Activated CD4-positive, alpha-beta T cell treated with anti-CD3 and anti-CD28 coated beads for 24 hours (primary cell): ENCODE results near the gene MAST4.

Experiments
- DNase-seq, 2 donors: peaks; one replicate each; pipeline ENCODE4 v3.0.0-alpha.2; 2020; ENCODE audit warnings: low read depth in 2 of 2

MAST4 gene

DNA sequence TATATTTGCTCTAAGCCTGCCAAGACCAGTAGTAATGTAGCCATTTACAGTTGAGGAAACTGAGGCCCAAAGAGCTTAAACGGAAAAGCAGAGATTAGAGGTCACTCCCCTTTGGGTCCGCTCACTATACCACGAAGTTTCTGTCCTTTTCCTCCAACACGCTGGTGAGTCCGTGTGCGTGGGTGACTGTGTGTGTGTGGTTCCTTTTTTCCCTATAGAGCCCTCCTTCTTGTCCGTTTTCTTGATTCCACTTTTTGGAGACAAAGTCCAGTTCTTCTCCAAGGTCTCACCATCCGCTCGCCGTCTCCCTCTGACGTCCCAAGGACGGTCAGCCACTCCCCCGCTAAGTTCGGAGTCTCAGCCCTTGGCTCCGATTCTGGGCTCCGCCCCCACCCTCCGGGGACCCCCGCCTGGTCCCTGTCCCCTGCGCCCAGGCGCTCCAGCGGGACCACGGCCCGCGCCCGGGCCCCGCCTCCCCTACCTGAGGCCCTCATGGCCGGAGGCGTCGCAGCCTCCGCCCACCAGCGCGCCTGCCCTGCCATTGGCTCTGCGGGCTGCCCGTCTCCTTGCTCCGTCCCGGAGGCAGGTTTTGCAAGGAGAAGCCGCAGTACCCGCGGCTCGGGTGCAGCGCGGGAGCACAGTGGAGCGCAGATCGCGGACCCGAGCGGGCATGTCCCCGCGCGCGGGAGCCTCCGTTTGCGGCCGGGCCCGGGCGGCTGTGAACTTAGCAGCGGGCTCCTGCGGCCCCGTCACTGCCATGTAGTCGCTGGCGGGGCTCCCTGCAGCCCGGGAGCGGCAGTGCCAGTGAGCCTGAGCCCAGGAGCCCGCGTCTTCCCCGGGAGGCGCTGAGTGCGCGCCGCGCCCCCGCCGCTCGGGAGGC lies at the start of gene MAST4:
Gene MAST4, plus strand, starts transcription at position 638 of the 880 bp plus-strand sequence. CDS start 263 bp downstream, outside the sequence.
- peak; percentile 35 to 68 for DNase-seq

DNA sequence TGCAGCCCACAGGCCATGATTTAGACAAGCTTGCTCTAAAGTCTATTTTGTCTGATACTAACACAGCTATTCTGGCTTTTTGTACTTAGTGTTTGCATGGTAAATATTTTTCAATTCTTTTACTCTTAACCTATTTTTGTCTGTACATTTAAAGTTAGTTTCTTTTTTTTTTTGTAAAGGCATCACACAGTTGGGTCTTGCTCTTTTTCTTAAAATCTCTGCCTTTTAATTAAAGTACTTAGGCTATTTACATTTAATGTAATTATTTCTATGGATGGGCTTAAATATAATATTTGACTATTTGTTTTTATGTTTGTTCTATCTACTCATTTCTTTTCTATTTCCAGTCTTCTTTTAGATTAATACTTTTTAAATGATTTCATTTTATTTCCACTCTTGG lies 49.7 kb upstream of the MAST4 start:
- no peak for DNase-seq

DNA sequence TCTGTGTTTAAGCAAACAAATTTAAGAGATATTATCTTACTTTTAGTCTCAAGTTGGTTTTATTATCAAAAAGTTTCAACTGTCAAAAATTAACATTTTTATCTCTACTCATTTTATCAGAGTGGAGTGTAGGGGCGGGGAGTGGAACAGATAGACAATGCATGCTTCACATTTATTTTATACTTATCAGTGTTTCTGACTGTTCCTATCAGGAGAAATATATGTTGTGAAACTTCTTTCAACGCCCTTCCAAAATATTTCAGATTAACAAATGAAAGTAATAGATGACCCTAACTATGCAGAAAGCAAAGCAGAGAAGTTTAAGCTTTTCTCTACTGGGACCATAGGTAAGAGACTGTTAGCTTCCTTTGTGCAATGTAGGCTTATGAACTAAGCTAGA lies 44.9 kb upstream of the MAST4 start:
- no peak for DNase-seq

DNA sequence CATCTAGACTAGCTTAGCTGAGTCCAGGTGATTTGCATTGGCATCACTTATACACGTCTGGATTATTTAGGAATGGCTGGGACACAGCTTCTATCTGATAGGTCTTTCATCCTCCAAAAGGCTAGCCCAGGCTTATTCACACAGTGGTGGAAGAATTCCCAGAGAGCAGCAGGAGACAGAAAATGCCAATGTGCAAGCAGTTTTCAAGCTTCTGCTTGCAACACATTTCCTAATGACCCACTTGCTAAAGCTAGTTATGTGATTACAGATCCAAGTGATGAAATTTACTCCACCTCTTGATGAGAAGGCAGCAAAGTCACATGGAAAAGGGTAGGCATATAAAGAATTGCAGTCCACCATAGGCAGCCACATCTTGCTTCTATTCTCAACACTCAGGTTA lies 44.2 kb upstream of the MAST4 start:
- DNase-seq = no peak

DNA sequence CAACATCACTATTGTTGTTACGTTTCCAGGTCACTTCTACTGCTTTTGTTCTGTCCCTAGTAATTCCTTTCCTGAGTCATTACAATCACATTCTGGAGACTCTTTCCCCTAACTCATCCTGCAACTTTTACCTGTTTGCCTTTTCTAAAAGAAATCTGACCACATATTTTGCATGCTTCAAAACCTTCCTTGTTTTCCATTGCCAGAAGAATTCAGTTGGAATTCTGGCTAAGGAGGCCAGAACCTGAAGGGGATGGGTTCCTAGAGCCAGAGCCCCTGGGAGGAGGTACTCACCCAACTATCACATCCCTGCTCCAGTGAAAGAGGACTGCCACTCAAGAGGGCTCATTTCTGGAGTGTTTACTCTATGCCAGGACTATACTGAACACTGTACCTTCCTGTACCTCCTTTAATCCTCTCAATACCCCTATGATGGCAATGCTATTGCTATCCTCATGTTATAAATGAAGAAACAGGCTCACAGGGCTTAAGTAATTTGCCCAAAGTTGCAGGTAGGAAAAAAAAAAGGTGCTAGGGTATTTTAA lies 42.8 kb upstream of the MAST4 start:
- no peak for DNase-seq

DNA sequence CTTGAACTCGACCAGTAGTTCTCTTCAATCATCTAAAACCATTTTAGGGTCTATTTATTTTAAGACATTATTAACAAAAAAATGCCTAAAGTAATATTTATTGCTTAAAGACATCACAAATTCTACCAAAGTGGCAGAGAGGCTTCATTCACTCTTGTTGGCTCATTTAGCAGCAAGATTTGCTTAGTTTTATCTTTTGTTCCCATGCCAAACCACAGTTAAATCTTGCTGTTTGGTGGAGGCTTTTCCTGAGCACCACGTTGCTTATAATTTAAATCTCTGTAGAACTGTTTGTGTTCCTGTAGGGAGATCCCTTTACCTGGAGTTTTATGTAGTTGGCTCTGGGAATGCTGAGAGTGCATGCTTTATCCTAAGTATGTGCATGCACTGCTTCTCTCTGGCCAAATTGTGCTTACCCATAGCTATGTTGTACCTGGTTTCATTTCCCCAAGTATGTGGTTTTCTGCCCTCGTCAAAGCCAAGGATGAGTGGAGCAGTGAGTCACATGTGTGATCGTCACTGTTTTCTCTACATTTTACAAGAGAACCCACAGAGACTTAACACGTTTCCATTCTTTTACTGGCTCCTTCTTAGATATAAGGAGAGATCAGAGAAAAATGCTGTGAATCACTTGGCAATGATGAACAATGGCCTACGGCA lies 42.1 kb upstream of the MAST4 start:
- peak; percentile 5 to 19 for DNase-seq

DNA sequence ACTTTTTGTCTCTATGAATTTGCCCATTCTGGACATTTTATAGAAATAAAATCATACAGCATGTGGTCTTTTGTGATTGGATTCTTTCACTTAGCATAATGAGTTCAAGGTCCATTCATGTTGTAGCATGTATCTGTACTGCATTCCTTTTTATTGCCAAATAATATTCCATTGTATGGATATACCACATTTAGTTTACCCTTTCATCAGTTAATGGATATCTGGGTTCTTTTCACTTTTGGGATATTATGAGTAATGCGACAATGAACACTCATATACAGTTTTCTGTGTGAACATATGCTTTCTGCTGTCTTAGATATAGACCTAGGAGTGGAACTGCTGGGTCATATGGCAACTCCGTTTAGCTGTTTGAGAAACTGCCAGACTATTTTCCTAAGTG lies 41.3 kb upstream of the MAST4 start:
- DNase-seq = no peak

DNA sequence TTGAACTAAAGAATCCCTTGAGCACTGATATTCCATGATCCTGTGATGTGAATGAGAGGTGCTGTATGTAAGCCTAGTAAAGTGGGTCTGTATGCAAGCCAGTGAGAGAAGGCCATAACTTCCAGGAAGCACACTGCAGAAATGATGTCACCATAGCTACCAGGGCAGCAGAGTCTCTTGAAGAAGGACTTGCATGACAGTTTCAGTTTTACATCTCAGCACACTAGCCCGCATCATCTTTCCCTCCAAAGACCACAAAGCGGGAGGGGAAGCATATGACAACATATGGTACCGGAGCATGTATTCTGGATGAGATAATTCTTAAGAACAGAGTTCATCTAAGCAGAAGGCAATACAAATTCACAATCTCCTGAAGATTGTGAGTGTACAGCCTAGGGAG lies 37.6 kb upstream of the MAST4 start:
- DNase-seq = no peak

DNA sequence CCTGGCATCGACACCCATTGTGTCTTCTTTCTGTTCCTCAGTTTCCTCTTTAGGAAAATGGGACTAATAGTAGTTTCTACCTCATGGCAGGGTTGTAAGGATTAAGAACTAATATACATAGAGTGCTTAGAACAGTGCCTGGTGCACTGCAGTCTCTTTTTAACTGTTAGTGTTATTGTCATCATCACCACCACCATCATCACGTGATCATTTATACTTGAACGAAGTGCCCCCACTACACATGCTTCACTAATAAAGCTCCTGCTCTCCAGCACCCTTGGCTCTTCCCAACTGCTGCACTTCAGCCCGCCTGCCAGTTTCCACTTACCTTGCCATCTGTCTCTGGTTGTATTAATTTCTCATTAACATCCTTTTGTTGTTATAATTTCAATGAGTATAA lies 35.8 kb upstream of the MAST4 start:
- no peak for DNase-seq

DNA sequence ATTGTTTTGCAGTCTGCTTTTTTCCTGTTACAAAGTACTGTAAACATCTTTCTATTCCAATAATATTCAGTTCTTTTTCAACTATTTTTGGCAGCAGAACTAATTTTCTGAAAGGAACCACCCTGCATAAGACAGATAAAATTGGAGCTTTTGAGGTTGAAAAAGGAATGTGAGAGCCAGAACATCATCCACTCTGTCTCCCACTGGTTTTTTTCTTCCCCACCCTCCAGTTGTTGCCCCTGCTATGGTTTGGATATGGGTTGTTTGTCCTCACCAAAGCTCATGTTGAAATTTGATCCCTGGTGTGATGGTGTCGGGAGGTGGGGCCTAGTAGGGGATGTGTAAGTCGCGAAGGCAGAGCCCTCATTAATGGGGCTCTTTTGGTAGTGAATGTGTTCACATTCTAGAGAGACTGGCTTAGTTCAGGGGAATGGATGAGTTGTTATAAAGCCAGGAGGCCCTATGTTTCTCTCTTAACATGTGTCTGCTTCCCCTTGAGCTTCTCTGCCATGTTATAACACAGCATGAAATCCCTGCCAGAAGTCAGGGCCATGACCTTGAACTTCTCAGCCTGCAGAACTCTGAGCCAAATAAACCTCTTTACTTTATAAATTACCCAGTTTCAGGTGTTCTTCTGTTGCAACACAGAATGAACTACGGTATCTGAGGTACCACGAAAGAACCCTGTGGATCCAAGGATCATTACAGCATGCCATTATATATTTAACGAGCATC lies 34.8 kb upstream of the MAST4 start:
- no peak for DNase-seq

DNA sequence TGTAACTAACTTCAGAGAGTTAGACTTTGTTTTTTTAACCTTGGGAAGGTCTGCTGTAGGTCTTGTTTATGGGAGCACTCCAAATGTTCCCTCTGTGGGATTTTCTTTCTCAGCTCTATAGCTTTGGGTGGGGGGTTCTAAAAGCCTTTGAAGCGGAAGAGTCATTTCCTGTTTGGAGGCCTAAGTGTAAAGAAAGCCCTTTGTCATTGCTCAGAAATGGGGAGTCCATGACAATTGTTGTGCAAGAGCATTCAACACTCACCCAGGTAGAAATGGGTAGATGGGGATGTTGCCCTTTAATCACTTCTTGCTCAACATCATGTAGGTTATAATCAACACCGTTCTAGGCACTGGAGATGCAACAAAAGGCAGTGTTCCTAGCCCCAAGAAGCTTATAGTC lies 30.3 kb upstream of the MAST4 start:
- DNase-seq = no peak

DNA sequence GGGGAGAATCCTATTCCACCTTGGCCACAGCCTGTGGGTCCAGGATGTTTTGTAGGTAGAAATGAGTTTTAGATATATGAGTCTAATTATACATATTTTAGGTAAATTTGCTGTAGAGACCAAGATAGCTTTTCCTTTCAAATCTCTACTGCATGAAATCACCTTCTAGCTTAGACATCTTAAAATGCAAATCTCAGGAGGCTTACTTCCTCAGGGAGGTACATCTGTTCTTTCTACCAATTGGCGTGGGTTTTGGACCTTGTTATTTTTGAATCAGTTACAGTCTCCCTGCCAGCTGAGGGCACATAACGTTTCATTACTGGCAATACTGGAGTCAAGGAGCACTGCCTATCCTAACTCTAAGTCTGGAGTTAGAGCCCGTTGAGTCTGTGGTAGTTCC lies 28.7 kb upstream of the MAST4 start:
- DNase-seq = no peak

DNA sequence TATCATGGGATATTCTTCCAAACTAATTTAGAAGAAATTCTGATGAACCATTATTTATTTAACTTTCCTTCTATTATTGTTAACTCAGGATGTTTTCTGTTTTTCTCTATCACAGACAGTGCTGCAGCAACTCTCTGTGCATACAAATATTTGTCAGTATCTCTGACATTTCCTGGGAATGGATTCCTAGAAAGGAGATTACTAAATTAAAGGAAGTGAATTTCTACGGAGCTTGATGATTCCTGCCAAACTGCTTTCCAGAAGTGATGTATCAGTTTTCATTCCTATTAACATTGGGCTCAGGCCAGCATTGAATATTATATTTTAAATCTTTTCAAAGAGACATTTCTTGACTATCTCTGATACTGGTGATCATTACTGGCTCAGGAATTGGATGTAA lies 26.0 kb upstream of the MAST4 start:
- DNase-seq = no peak

DNA sequence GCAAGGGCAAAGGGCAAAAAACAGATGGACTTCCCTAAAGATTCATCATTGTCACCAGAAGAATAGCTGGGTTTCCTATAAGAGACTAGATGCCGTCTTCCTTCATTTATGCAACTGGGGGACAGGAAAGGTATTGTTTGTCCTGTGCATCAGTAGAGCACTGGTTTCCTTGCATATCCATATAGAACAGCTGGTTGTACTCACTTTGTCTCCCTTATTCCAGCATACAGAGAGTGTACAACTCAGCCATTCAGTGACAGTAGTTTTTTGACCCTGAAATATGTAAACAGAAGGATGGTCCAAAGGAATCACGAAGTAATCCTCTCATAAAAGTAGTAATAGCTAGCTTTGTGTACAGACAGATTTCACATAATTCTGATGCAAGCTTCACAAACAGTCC lies 22.5 kb upstream of the MAST4 start:
- DNase-seq = no peak

DNA sequence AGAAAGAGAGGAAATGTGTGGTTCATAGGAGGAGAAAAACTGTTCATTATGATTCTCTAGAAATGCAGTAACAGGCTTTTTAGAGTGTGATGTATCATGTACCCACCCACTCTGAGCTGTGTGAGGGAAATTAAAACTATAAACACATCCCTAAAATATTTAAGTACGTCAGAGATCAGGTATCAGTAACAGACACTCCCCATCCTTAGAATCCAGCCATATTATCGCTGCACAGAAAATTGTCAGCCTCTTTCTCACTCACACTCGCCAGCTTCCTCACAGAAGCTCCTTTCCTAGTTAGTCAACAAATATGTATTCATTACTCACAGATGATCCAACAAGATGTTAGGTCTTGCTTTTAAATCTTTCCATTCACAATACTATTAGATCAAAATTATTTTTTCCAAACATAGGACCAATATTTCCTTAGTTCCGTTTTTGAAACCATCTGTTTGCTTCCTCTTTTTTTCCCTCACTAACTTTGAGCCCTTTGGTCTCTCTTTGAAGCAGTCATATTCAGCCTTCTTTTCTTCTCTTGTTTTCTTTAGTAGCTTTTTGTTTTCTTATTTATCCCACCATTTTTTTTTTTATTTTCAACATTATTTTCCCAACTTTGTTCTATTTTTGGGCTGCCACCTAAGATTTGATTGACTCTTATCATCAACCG lies 13.6 kb upstream of the MAST4 start:
- DNase-seq = no peak

DNA sequence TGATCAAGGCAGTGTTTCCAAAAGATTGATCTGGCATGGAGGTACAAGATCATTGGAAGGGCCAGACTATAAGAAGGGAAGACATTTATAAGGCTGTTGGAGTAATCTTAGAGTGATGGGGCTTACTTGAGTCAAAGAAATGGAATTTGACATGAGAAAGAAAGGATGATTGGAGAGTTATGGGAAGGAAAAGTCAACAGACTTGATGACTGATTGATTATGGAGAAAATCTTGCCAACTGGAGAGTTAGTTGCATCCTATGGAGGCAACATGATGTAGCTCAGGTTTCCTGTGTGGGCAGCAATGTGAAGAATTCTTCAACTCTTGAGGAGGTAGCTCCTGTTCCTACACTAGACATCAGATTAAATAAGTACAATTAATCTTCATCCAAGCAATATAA lies 10.9 kb upstream of the MAST4 start:
- no peak for DNase-seq

DNA sequence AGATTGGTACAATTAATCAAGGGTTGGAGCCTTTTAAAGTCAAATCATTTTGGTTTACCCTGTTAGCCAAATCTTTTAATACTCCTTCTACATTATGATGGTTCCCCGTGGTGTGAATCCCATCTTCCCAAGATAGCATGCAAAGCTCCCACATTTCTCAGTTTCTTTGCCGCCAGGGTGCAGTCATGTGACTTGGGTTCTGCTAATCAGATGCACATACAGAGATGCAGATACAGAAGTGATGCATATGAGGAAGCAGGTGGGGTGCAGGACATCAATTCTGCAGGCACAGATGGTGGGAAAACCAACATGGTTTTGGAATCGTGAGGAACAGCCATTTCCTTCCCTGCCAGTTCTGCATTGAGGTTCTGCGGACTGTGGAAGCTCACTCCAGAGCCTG lies 8.4 kb upstream of the MAST4 start:
- DNase-seq = no peak

DNA sequence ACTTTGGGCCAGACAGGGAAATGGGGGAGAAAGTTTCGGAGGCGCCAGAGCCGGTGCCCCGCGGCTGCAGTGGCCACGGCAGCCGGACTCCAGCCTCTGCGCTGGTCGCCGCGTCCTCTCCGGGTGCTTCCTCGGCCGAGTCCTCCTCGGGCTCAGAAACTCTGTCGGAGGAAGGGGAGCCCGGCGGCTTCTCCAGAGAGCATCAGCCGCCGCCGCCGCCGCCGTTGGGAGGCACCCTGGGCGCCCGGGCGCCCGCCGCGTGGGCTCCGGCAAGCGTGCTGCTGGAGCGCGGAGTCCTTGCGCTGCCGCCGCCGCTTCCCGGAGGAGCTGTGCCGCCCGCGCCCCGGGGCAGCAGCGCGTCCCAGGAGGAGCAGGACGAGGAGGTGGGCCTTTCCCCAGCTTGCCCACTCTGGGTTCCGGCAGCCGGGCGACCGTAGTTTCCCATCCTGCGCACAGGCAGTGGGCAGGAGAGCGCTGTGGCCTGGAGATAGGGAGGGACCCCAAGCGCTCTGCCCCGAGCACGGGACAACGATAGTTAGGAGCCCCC lies 516 bp downstream of the MAST4 start:
- no peak for DNase-seq

DNA sequence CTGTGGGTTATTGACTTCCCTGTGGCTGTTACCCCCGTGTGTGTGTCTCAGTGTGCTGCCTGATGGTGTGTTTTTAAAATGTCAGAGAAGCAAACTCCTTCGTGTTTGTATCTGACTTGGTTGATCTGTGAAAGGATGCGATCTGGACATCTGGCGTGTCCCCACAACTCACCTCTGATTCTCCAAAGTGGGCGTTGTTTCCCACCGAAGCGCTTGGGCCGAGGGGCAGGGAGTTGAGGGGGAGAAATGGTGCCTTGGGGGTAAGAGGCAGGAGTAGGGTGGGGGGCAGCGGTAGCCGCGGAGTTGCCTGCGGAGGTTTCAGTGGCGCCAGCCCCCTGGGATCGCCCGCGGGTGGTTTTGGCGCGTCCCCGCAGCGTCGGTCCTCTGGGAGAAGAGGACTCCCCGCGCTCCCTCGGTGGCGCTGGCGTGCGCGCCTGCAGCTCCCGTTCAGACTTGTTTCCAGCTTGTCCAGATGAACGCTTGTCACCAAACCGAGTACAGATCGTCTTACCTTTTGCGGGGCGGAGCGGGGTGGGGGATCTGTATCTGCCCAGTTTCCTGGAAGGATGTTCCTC lies 1.1 kb downstream of the MAST4 start:
- no peak for DNase-seq

DNA sequence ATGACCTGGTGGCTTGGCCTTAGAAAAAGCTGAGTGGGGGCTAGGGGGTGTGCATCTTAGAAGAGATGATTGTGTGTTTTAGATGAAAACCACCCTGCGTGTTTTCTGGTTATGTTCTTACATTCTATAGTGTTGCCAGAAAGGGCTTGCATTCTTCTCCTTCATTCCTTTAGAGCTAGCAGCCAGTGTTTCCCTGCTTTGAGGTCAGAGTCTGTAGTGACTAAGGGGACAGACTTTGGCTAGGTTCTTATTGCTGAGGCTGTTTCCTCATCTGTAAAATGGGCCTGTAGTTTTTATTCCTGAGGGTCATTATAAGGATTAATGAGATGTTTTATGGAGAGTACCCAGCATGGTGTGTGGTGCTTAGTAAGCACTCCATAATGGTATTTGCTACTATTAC lies 6.4 kb downstream of the MAST4 start:
- DNase-seq = no peak

DNA sequence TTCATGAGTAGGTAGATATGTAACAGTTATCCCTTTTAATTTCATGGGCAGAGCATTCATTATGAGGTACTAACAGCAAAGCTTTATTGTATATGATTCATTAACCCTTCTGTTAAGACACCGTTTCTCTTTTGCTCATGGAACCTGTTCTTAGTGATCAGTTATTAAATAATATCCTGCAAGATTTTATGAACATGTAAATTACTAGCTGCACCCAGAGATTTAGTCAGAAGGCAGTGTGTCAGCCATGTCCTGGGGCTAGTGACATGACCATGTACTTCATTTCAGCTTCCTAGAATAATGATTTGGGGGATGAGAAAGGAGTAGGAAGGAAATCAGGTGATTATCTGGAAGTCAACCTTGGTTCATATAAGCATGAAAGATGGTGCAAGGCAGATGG lies 7.0 kb downstream of the MAST4 start:
- no peak for DNase-seq
